Fibroblast of lung (primary cell): ENCODE results near the gene BCAS3.

Experiments
- EZH2 ChIP-seq: IDR thresholded peaks from 2 replicates; pipeline ENCODE4 v1.5.1; 2012; ENCODE audit warnings: low read length, control low read depth, mild to moderate bottlenecking; ENCODE audit errors: missing control alignments
- TF ChIP-seq, protein P1 (sequence below), 2 donors: IDR thresholded peaks in 1 of 2; conservative IDR thresholded peaks in 1 of 2; 1 replicate in 1 of 2; 2 replicates in 1 of 2; pipeline ENCODE4 v1.5.1; 2011 to 2012; ENCODE audit warnings: low read length in 2 of 2, control low read depth in 1 of 2, inconsistent platforms in 1 of 2, low read depth in 1 of 2, mild to moderate bottlenecking in 1 of 2

GRCh38 chr17:61124562-61124961 lies 446.9 kb downstream of the BCAS3 start:
- TF ChIP-seq, protein P1, sequence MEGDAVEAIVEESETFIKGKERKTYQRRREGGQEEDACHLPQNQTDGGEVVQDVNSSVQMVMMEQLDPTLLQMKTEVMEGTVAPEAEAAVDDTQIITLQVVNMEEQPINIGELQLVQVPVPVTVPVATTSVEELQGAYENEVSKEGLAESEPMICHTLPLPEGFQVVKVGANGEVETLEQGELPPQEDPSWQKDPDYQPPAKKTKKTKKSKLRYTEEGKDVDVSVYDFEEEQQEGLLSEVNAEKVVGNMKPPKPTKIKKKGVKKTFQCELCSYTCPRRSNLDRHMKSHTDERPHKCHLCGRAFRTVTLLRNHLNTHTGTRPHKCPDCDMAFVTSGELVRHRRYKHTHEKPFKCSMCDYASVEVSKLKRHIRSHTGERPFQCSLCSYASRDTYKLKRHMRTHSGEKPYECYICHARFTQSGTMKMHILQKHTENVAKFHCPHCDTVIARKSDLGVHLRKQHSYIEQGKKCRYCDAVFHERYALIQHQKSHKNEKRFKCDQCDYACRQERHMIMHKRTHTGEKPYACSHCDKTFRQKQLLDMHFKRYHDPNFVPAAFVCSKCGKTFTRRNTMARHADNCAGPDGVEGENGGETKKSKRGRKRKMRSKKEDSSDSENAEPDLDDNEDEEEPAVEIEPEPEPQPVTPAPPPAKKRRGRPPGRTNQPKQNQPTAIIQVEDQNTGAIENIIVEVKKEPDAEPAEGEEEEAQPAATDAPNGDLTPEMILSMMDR (conservative IDR thresholded peaks at IDR 0.05 in 1 of 2, IDR thresholded peaks at IDR 0.05 in 1 of 2; ENCODE audit: low read depth in 1 of 2, low read length in 2 of 2): no peak
- no peak for TF ChIP-seq EZH2
